GM21528 (cell line): Measurements from ENCODE around the gene NT5DC3.

Experiments
- ATAC-seq: cut with Tn5 transposase; IDR thresholded peaks from one replicate; pipeline ENCODE4 v1.9.1; 2021; ENCODE audit warnings: mild to moderate bottlenecking, moderate library complexity; ENCODE audit not compliant: unreplicated experiment, low FRiP score

Gene NT5DC3

DNA sequence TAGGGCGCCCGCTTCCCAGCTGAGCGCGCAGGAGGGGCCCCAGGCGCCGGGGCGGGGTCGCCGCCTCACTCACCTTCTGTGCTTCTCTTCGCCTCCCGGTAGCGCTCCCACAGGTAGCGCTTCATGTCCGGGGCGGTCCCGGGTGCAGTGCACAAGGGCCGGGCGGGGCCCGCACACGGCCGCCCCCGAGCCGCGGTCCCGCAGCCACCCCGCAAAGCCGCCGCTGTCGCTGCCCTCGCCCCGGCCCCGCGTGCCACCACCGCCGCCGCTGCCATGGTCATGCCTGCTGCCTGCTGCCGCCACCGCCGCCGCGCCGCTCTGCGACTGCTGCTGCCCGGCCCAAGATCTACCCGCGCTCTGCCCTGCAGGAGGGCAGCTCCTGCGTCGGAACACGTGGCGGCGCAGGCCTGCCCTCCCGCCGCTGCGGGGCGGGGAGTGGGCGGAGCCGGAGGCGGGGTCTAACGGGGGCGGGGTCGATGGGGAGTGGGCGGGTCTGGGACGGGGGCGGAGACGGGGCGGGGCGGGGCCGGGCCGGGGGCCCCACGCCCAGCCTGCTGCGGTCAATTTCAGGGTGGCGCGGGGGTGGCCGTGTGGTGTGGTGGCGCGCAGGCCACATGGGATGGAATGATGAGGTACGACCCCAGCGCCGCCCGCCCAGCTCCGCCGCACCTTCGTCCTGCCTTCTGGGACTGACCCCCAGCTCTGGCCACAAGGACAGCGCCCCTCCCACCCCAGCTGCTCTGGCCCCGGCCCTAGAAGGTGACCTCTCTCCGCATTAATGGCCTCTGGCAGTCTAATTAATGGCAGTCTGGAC, at the start of gene NT5DC3:
Gene NT5DC3 (minus strand): TSS at position 359 of the 814 bp plus-strand sequence. CDS start 78 bp downstream, at position 281.
- peak; percentile 86 for ATAC-seq

GRCh38 chr12:103887738-103888137, 46.7 kb upstream of the NT5DC3 start:
- ATAC-seq: no peak

DNA sequence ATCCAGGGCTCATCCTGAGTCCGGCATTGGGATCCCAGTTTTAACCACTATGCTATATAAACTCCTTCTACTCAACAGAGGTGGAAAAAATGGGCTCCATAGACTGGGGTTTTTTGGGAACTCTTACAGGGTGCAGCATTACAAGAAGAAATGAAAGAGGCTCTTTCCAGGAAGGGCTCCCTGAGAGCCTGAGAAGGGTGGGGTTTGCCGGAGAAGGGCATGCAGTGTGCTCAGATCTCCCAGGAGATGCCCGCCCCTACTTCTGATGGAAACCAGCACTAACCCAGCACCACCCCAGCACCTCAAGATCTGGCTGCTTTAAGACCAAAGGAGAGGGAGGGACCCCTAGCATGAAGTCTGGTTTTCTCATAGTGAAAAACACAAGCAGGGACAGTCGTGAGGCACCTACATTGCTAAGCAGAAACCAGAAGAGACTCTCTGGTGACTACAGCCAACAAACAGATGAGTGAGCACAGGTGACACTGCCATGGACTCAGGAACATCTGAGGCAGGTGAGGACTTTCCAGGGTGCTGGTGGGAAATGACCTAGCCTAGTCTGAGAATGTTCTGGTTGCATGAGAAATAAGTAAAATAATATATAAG, 45.3 kb upstream of the NT5DC3 start:
- ATAC-seq: no peak

DNA sequence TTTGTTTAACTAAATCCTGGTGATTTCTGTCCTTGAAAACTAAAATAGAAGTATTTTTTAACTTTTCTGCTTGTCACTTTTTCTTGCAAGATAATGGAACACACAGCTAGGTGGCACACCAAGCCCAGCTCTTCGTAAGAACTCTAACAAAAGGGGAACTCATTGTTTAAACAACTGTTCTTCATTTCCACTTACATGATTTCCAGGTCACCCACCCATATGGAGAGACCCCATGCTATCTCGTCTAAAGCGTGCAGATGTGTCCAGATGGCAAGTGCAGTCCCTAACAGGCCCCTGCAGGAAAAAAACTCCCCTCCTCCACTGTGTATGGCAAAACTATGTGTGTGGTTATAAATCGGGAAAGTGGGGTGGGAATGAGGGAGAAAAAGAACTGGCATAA, 43.3 kb upstream of the NT5DC3 start:
- ATAC-seq: no peak

DNA sequence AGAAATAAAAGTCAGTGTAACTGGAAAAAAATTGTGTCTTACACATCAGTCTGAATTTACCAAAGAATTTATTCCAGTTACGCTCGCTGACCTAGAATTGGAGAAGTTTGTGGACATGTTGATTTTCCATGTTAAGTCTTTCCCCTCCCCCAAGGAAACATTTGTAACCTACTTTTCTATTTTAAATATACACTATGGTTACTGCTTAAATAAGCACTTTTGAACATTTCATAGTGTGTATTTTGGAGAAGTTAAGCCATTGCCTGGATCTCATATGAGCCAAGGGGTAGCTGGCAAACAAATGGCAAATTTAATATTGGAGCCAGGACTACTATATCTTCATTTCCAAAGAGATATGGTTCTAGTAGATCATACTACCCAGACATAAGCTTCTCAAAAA, 42.9 kb upstream of the NT5DC3 start:
- ATAC-seq: no peak

- ATAC-seq: no peak
Observed at GRCh38 chr12:103882861-103883596, 42.0 kb upstream of the NT5DC3 start.

DNA sequence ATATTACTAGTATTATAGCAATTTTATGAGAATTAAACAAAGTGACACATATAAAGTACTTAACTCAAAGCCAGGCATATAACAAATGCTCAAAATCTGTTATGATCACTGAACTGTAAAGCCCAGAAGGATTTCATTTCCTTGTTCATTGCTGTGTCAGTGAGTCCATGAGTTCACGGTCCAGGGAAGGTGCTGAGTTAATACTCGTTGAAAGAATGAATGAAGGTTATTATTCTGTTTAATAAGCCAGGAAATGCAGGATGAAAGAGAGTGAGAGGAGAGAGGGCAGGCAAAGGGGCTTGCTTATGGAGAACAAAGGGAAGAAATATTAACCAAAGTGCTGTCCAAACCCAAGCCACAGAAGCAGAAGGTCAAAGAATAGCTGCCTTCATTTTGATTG, 40.2 kb upstream of the NT5DC3 start:
- no peak for ATAC-seq

GRCh38 chr12:103880299-103881142, 39.5 kb upstream of the NT5DC3 start:
- peak; percentile 39 for ATAC-seq

DNA sequence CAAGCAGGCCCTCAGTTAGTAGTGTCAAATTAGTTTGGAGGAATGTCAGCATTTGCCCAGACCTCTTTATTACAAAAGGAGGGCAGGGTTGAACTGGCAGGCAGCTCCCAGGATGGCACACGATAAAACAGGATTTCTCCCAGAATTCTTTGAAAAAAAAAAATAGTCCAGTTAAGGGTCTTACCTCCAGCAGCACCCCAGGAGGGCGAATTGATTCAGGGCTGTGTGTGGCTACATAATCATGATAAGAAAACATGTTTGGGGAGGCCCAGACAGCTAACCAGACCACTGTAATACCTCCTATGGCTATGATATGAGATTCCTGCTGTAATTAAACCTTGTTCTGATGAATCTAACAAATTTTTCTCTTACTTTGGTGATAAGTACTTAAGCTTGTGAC, 38.8 kb upstream of the NT5DC3 start:
- no peak for ATAC-seq

DNA sequence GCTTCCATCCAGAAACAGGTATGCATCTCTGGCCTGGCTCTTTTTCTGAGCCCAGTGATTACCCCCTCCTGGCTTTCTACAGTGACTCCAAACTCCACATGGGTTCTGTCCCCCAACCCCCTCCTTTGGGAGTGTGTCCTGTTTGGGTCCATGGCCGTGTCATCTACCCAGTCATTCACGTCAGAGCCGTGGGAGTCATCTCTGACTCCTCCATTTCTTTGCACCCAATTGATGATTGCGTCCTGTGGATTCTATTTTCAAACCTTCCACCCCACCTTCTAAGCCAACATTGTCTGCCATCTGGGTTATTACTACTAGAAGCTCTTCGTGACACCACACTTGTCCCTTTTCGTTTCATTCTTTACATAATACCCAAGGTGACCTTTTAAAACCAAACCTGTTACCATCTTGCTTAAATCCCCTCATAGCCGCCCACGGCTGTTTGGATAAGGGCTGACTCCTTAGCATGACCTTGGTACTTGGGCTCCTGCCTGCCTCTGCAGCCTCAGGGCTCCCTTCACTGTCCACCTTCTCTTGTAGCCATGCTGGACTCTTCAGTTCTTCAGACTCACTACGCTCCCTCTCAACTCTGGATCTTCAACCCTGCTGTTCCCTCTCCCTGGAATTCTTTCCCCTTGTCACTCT, 38.1 kb upstream of the NT5DC3 start:
- no peak for ATAC-seq

GRCh38 chr12:103877934-103878510, 37.0 kb upstream of the NT5DC3 start:
- peak; percentile 59 for ATAC-seq

GRCh38 chr12:103877288-103877687, 36.3 kb upstream of the NT5DC3 start:
- ATAC-seq: no peak

GRCh38 chr12:103875666-103876065, 34.6 kb upstream of the NT5DC3 start:
- no peak for ATAC-seq

DNA sequence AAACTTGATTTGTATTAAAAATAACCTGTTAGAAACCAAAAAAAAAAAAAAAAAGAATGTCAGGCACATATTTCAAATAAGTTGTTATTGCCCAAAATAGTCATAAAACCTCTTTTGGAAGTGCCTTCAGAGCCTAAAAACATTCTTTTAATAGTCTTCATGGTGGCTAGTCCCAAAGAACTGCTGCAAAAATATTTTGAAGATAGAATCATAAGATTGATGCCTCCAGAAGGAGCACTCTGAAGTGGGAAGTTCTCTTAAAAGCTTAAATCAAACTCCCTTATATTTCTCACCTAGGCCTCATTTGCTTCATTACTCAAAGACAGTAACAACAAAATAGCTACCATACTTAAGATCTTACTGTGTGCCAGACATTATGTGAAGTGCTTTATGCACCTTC, 27.2 kb upstream of the NT5DC3 start:
- no peak for ATAC-seq

DNA sequence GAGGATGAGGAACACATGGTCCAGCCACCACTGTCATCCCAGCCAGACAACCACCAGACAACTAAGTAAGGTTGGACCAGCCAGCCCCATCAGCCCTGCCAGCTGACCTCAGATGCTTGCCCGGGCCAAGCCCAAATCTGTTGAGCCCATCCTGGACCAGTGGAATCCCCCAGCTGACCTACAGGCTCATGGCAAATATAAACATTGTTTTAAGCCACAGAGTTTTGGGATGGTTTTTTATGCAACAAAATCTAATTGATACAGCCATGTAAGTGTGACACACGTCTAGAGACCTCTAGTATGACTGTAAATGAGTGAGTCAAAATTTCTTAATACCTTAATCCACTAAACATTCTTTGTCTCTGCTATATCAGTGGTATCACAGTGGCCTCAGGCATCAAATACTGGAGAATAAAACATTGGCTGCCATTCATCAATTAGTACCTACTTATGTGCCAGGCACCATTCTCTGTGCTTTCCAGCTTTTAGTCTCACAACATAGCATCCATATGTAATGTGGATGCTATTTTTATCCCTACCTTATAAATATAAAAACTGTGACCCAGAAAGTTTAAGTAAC, 24.2 kb upstream of the NT5DC3 start:
- ATAC-seq: no peak

DNA sequence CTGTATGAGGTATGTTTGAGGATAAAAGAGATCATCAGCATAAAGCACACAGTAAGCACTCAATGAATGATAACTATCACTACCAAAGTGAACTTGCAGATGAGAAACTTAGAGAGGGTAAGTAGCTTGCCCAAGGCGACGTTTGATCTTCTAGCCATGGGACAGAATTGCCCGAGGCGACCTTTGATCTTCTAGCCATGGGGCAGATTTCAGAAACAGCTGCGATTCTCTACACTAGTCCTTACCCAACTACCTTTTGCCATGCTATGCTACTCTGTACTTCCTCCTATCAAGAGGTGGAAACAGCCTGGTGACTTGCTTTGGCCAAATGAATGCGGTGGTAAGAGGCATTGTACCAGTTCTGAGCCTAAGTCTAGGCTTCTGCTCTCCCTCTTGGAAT, 23.7 kb upstream of the NT5DC3 start:
- no peak for ATAC-seq

DNA sequence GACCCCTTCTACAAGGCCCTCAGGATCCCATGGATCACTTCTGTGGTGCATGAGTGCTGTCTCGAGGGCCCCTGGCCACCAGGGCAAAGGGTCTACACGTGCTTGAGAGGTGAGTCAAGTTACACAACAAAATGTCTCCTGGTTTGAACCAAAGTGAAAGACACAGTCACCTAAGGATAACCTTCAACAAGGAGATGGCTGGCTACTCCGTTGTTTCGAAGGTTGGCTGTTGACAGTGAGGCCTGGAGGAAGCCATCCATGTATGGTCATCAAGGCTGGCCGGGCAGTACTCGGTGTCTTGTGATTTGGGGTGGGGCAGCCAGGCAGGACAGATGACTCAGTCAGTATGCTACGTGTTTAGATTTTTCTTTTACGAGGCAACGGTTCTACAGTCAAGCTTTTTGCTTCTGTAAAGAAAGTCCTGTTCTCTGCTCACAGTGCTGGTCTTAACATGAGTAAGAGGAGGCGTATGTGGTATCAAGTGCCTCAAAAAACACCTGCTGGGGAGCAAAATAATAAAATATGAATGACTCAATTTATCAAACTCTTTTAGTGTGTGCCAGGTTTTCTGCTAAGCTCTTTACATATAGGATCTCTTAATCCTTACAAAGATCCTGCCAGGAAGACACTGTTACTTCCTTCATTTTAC, 18.0 kb upstream of the NT5DC3 start:
- no peak for ATAC-seq

- ATAC-seq: no peak
Observed at GRCh38 chr12:103858335-103858734, 17.3 kb upstream of the NT5DC3 start.

- ATAC-seq: no peak
Observed at GRCh38 chr12:103857164-103857563, 16.1 kb upstream of the NT5DC3 start.
